Endodermal cell (in vitro differentiated cells): Measurements from ENCODE around the gene RPL18. TPM values are rescaled to one million over a fixed set of nuclear protein-coding genes. Genes with fewer than 3 reads are reported as not detected.

Source experiments
- DNase-seq: peaks from one replicate; pipeline ENCODE4 v3.0.0-alpha.2; 2017
- H3K27ac ChIP-seq: 2 replicates; pipeline ENCODE4 v1.5.1; 2013; ENCODE audit warnings: mild to moderate bottlenecking, low read depth, low read length, moderate library complexity
- H3K27me3 ChIP-seq: 2 replicates; pipeline ENCODE4 v1.6.1; 2013; ENCODE audit warnings: mild to moderate bottlenecking, low read length, moderate library complexity; ENCODE audit not compliant: insufficient read depth, control insufficient read depth, poor library complexity, severe bottlenecking
- H3K36me3 ChIP-seq: 2 replicates; pipeline ENCODE4 v1.7.0; 2013; ENCODE audit warnings: mild to moderate bottlenecking, low read length, moderate library complexity; ENCODE audit not compliant: control insufficient read depth, insufficient read depth
- H3K4me1 ChIP-seq: one replicate; pipeline ENCODE4 v1.7.0; 2013; ENCODE audit warnings: low read length; ENCODE audit not compliant: control insufficient read depth, insufficient read depth
- H3K4me3 ChIP-seq: 2 replicates; pipeline ENCODE4 v1.5.1; 2013; ENCODE audit warnings: mild to moderate bottlenecking, low read length, moderate library complexity
- H3K9ac ChIP-seq: 2 replicates; pipeline ENCODE4 v1.6.1; 2013; ENCODE audit warnings: mild to moderate bottlenecking, low read length, moderate library complexity; ENCODE audit not compliant: poor library complexity, severe bottlenecking; ENCODE audit errors: extremely low read depth
- H3K9me3 ChIP-seq: 2 replicates; pipeline ENCODE4 v1.6.1; 2013; ENCODE audit warnings: mild to moderate bottlenecking, low read length, moderate library complexity; ENCODE audit not compliant: control insufficient read depth
- H3K27ac Mint-ChIP-seq: 2 replicates; pipeline ENCODE4 v1.8.0; 2020; ENCODE audit warnings: mixed read lengths
- H3K27me3 Mint-ChIP-seq: 2 replicates; pipeline ENCODE4 v1.8.0; 2021; ENCODE audit warnings: mild to moderate bottlenecking, mixed read lengths; ENCODE audit not compliant: insufficient read depth
- H3K36me3 Mint-ChIP-seq: 2 replicates; pipeline ENCODE4 v1.8.0; 2020; ENCODE audit warnings: low read depth, mixed read lengths
- H3K4me1 Mint-ChIP-seq: 2 replicates; pipeline ENCODE4 v1.8.0; 2020; ENCODE audit warnings: mixed read lengths
- H3K4me3 Mint-ChIP-seq: 2 replicates; pipeline ENCODE4 v1.8.0; 2020; ENCODE audit warnings: mild to moderate bottlenecking, moderate library complexity, mixed read lengths
- H3K9me3 Mint-ChIP-seq: 2 replicates; pipeline ENCODE4 v1.8.0; 2020; ENCODE audit warnings: mild to moderate bottlenecking, mixed read lengths
- CTCF ChIP-seq: fragments of 200-600 bp; sonication (generic); conservative IDR thresholded peaks from 2 replicates; pipeline ENCODE4 v1.5.0; 2021; ENCODE audit warnings: antibody characterized with exemption, mild to moderate bottlenecking
- WGBS, 2 experiments: methylation state at CpG; one replicate each; pipeline versions ENCODE4 v1.1.5 to v1.1.7; 2013; ENCODE audit warnings: missing lambda C conversion rate in 2 of 2, mixed read lengths in 1 of 2; ENCODE audit not compliant: insufficient coverage in 1 of 2, insufficient read length in 1 of 2; 5-methylcytosine and 5-hydroxymethylcytosine counted together
- total RNA-seq, 2 donors: library from RNA; stranded (reverse); fragmentation: NEBNext Ultra II Directional in 1 of 2; extraction: Animal tissue kit (Norgen Biotek cat#: 25700) in 1 of 2; gene quantifications; 2 replicates in 1 of 2; 3 replicates in 1 of 2; pipeline ENCODE4 v1.2.1, GENCODE V29; 2021

Gene RPL18
- total RNA-seq, 2 donors from 2014 or later: 1,531 to 1,574 TPM

GRCh38 chr19:48636859-48637448, 18.0 kb upstream of the RPL18 start, which contains the start of gene DBP:
TSS of gene DBP (minus strand) at chr19:48637379. CDS start at chr19:48636994, 385 bp downstream.
- Mint-ChIP-seq H3K36me3 (peaks cover 21% of the 10 kb centered on the region), H3K4me3 (peak within 1 kb of the TSS; percentile 61), H3K27ac (peak within 1 kb of the TSS; percentile 92), H3K27me3 (peaks cover 49% of the 10 kb centered on the region), H3K4me1 (peaks cover 21% of the 10 kb centered on the region), H3K9me3 (peaks cover 2% of the 10 kb centered on the region)
- TF ChIP-seq CTCF: peak; percentile 43
- Histone ChIP-seq H3K27ac (peak within 1 kb of the TSS; percentile 95), H3K27me3 (peaks cover 11% of the 10 kb centered on the region), H3K9ac (peak within 1 kb of the TSS; percentile 20), H3K9me3 (no peaks in the 10 kb centered on the region), H3K4me1 (peaks cover 12% of the 10 kb centered on the region), H3K4me3 (peak within 1 kb of the TSS; percentile 80), H3K36me3 (no peaks in the 10 kb centered on the region)
- 0 to 1% methylated on average over 25 to 39 of the region's 40 CpGs for WGBS, 2 experiments
- DNase-seq: peak; percentile 83

- 6 to 9% methylated on average over 23 to 35 of the region's 35 CpGs for WGBS, 2 experiments
- TF ChIP-seq CTCF: no peak
- no peak overlapping the region for H3K9ac ChIP-seq
These were observed 17.2 kb upstream of the RPL18 start for GRCh38 chr19:48635966-48636858.

GRCh38 chr19:48635263-48635965, 16.4 kb upstream of the RPL18 start:
- peak overlapping the region; percentile 90 for H3K27ac Mint-ChIP-seq
- H3K36me3 ChIP-seq: no peaks in the 10 kb centered on the region
- H3K4me1 Mint-ChIP-seq: peaks cover 23% of the 10 kb centered on the region

More at GRCh38 chr19:48635966-48636858, 17.2 kb upstream of the RPL18 start:
- H3K4me3 Mint-ChIP-seq: peak overlapping the region; percentile 61
- Histone ChIP-seq H3K27ac (no peak overlapping the region), H3K4me1 (peaks cover 12% of the 10 kb centered on the region), H3K27me3 (peaks cover 11% of the 10 kb centered on the region), H3K4me3 (peak overlapping the region; percentile 80), H3K9me3 (no peaks in the 10 kb centered on the region), H3K36me3 (no peaks in the 10 kb centered on the region)
- peaks cover 47% of the 10 kb centered on the region for H3K27me3 Mint-ChIP-seq
- DNase-seq: peak; percentile 62
- H3K27ac Mint-ChIP-seq: no peak overlapping the region
- H3K36me3 Mint-ChIP-seq: peaks cover 15% of the 10 kb centered on the region
- H3K4me1 Mint-ChIP-seq: peaks cover 21% of the 10 kb centered on the region
- peaks cover 2% of the 10 kb centered on the region for H3K9me3 Mint-ChIP-seq

More at GRCh38 chr19:48635263-48635965, 16.4 kb upstream of the RPL18 start:
- H3K27me3 ChIP-seq: peaks cover 11% of the 10 kb centered on the region
- H3K9me3 ChIP-seq: no peaks in the 10 kb centered on the region
- Mint-ChIP-seq H3K27me3 (peaks cover 39% of the 10 kb centered on the region), H3K4me3 (peak overlapping the region; percentile 61), H3K9me3 (peaks cover 2% of the 10 kb centered on the region), H3K36me3 (peaks cover 14% of the 10 kb centered on the region)
- H3K9ac ChIP-seq: peak overlapping the region; percentile 23
- WGBS, 2 experiments: 2 to 6% methylated on average over 33 to 66 of the region's 67 CpGs
- H3K4me1 ChIP-seq: peaks cover 14% of the 10 kb centered on the region
- DNase-seq: peak; percentile 90
- peak overlapping the region; percentile 69 for H3K27ac ChIP-seq
- peak overlapping the region; percentile 80 for H3K4me3 ChIP-seq
- no peak for TF ChIP-seq CTCF
